ENCODE data around the gene TMPRSS11F.

The TMPRSS11F gene

DNA sequence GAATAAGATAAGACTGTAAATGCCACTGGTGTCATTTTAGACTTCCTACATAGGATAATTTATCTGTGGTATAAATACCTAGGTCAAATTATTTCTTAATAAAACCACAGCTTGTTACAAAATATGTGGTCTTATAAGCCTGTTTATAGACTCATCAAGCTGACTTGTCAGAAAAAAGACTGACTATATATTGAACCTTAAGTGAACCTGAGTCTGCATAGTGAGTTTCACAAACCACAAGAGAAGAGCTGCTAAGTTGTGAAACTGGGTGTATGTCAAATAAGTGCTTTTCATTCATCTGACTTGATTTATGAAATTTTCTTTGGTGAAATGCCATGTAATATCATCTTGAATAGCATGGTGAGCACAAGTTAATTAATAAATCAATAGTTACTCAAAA is 118.0 kb downstream of the TMPRSS11F start:
- no peaks in the 10 kb centered on the region for H3K27me3 Mint-ChIP-seq
- no peaks in the 10 kb centered on the region for H3K4me1 Mint-ChIP-seq
- ATAC-seq (replicated peaks) (no peak), DNase-seq (no peak)
- no peak overlapping the region for H3K27ac Mint-ChIP-seq
- no peaks in the 10 kb centered on the region for H3K36me3 Mint-ChIP-seq
- H3K4me3 Mint-ChIP-seq = no peak overlapping the region
- peaks cover 0 to 2% of the 10 kb centered on the region in 2 donors for H3K9me3 Mint-ChIP-seq
